HG02840 (cell line): Measurements from ENCODE around the gene PDP2.

Experiments
- ATAC-seq: cut with Tn5 transposase; IDR thresholded peaks from one replicate; pipeline ENCODE4 v1.9.1; 2021; ENCODE audit warnings: mild to moderate bottlenecking, moderate library complexity, moderate number of reproducible peaks; ENCODE audit not compliant: unreplicated experiment, low FRiP score

The PDP2 gene

DNA sequence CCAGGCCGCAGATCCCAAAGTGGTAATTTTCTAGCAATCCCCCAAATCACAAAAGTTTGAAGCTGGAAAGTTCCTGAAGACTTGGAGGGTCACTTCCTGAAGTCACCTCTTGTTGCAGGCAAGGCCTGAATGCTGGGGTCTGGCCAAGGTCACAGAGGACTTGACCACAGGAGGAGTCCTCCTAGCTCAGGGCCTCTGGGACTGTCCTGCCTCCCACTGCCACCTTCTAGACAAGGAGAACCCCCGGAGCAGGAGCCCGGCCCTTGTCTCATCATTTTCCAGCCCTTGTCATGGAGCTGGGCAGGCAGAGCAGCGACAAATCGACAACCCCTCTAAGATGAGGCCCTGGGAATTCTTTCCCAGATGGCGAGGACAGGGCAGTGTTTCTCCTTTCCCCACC is 38.0 kb downstream of the PDP2 start:
- no peak for ATAC-seq

- no peak for ATAC-seq
Measured at GRCh38 chr16:66918803-66919568, 38.7 kb downstream of the PDP2 start, which contains the start of gene CDH16. Gene CDH16 (minus strand): TSS chr16:66918885. CDS start chr16:66918065, 820 bp downstream.

- no peak for ATAC-seq
Measured at GRCh38 chr16:66919569-66920298, 39.4 kb downstream of the PDP2 start.

- no peak for ATAC-seq
Measured at GRCh38 chr16:66920299-66920590, 39.9 kb downstream of the PDP2 start.

DNA sequence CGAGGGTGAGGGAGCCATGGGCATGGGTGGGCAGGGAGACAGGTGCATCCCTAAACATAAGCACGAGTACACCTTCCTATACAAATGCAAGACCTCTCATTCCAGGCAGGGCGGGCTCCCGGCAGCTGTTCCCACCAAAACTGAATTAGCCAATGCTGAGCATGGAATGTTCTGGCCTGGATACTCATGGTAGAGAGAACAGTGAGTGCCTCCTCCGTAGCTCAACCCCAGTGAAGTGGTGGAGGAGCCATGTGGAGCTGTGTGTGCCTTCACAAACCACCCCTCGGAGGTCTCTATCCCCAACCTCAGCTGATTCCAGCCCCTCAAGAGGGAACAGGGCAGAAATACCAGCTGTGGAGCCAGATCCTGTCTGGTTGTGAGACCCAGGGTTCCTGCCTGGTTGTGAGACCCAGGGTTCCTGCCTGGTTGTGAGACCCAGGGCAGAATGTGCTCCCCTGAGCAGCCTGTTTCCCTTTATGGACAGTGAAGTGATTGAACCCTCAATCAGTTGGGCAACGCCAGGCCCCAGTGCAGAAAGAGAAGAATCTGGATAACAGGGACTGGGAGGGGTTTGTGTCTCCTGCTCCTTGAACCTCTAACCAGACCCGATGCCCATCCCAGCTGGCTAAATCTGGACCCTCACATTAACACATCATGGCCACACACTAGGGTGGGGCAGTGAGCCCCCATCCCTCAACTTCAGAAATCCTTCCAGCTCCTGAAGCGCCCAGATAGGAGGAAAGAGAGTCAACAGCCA is 40.8 kb downstream of the PDP2 start:
- ATAC-seq, result no peak

GRCh38 chr16:66921729-66922450 is 41.6 kb downstream of the PDP2 start:
- no peak for ATAC-seq

DNA sequence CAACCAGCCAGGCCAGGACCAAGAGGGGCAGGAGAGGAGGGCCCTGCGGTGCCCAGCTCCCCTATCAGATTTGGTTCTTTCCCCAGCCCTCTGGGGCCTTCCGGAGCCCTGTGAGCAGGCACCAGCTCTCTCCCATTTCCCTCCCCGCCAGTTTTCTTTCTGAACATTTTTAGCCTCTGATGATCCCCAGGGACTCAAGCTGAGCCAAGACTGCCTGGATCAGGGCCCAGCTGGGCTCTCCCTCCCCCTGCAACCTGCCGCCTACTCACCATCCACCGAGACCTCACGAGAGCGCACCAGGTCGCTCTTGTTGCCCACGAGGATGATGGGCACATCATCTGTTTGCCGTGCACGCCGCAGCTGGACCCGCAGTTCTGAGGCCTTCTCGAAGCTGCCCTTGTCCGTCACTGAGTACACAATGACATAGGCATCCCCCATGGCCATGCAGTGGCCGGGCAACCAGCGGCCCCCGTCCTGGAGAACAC is 43.0 kb downstream of the PDP2 start:
- ATAC-seq, result no peak

- ATAC-seq, result no peak
Measured at GRCh38 chr16:66923866-66924265, 43.6 kb downstream of the PDP2 start.

DNA sequence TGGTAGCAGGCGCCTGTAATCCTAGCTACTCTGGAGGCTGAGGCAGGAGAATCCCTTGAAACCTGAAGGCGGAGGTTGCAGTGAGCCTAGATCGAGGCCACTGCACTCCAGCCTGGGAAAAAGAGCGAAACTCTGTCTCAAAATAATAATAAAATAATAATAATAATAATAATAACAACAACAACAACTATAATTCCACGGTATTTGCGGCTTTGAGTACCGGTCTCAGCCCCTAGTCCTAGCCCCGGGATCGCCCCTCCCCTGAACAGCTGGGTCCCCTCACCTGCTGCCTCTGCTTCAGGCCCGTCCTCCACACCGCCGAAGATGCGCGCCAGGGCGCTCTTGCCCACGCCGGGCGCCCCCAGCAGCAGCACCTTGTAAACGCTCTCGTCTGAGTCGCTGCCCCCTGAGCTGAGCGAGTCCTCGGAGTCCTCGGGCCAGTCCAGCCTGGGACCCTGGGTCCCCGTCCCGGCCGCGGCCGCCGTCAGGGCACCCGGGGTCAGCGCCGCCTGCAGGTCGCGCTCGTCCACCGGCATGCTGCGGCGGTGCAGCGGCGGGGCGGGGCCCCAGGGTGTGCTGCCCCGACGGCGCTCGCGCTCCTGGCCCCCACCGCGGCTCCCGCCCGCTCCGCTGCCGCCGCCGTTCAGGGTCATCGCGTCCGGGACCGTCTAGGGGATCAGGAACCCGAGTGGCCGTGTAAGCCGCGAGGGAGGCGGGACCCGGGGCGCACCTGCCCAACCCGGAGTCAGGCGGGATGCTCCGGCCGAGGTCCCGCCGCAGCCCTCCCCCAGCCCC is 44.4 kb downstream of the PDP2 start:
- ATAC-seq, result no peak

- no peak for ATAC-seq
Measured at GRCh38 chr16:66925322-66925840, 45.1 kb downstream of the PDP2 start, which contains the start of gene RRAD. Gene RRAD (minus strand): TSS chr16:66925535. CDS start chr16:66925179, 356 bp downstream.

GRCh38 chr16:66926171-66926947 is 46.0 kb downstream of the PDP2 start:
- ATAC-seq, result no peak

DNA sequence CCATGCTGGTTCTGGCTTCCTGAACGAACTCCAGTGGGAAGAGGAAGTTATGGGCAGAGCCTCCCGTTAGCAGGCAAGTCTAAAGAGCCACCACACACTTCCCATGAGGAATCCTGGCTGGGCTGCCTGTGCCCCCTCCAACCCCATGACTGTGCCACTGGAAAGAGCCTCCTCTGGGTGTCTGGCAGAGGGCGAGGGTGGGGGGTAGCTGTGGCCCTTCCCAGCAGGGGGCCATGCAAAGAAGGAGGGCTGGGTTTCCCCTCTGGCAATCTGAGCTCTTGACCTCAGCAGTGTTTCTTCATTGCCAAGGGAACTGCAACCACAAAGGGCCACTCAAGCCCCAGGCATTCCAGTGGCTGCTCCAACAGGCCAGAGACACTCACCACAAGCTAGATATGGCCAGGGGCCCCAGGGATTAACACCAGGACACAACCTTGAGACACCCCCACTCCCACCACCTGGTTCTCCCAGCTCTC is 46.7 kb downstream of the PDP2 start:
- no peak for ATAC-seq

GRCh38 chr16:66927918-66928649 is 47.8 kb downstream of the PDP2 start:
- ATAC-seq, result no peak

- ATAC-seq, result no peak
Measured at GRCh38 chr16:66928702-66929388, 48.5 kb downstream of the PDP2 start.

- no peak for ATAC-seq
Measured at GRCh38 chr16:66930189-66930588, 49.9 kb downstream of the PDP2 start.

- ATAC-seq, result no peak
Measured at GRCh38 chr16:66931665-66932064, 51.4 kb downstream of the PDP2 start.

GRCh38 chr16:66932076-66932475 is 51.8 kb downstream of the PDP2 start:
- ATAC-seq, result no peak
